Stimulated activated CD4-positive, alpha-beta T cell treated with anti-CD3 and anti-CD28 coated beads, Interleukin-4, amount 100 ng/mL, for 1 hour (primary cell): ENCODE results near the gene APH1B.

Experiments used
- DNase-seq: peaks from one replicate; pipeline ENCODE4 v3.0.0-alpha.2; 2020

The APH1B gene

DNA sequence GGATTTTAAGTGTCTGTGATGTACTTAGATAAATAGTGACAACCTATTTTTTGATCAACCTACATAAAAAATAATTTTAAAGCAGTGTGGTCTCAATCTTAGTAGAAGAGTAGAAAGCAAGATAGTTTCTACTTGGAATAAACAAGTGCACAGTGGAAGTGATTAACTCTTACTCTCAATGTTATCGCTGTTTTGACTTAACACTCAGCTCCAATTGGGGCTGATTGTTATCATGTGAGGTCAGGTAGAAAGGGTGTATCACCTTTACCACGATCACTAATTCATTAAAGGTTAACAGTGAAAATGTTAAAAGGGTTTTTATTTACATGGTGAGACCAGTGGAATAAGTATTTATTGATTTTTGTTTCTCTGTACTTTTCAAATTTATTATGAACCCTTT is 22.4 kb upstream of the APH1B start:
- no peak for DNase-seq

DNA sequence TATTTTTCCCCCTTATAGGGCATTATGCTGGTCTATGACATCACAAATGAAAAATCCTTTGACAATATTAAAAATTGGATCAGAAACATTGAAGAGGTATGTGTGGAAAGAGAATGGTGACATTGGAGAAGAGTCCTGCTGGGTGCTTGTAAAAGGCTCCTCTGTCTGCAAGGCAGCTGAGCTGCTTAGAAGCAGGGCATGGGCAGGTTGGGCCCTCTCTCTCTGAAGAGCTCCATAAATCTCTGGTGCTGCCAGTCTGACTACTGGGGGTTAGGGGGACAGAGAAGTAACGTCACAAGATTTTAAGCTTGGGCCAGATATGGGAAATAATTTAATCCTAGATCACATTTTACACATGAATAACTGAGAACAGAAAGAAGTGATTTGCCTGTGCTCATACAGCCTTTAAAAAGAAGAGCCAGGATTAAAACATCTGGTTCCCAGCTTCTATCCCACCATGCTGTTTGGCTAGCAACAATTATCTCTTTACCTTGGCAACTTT is 21.9 kb upstream of the APH1B start:
- DNase-seq: no peak

DNA sequence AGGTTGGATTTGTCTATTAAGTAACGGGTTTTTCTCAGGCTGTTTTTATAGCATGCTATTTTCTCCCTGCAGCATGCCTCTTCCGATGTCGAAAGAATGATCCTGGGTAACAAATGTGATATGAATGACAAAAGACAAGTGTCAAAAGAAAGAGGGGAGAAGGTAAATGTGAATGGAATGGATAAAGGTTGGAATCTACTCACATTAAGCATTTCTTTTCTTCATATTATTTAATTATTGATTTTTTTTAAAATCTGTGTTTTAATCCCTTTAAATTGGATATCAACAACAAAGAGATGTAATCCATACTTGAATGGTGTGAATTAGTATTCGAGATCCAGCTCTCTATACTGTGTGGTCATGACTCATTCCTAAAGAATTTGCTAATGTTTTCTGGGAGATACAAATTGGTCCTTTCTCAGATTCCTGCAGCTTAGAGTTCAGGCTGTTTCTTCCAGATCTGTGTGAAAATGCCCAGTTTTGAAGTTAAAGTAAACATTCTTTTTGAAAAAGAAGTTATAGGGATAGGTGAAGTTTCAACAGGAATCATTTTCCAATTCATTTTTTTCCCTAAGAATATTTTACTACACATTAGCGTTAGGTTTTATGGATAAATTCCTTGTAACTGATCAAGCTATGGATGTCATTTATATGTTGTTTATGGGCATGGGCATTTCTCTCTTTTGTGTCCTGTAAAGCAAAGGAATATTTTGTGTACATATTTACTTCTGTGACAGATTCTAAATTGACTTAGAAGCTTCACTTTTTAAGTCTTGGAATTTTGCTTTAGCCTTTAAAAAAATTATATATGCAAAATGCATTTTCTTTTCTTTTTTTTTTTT is 20.8 kb upstream of the APH1B start:
- DNase-seq: no peak

DNA sequence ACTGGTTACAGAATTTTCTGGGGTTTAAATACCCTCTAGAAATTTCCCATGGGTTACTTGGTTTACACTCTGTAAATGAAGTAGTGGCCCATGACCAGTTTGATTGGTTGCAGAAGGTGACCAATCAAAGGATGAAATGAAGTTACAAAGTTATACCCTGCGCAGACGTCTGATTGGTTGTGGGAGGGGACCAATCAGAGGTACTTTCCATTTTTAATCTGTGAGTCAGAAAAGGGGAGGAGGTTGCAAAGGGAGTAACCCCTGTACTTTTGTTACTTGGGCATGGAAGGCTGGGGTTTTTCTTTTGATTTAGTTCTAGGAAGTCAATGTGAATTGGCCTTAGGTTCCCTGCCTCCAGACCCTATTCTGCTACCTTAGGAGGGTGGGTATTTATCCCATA is 18.7 kb upstream of the APH1B start:
- no peak for DNase-seq

DNA sequence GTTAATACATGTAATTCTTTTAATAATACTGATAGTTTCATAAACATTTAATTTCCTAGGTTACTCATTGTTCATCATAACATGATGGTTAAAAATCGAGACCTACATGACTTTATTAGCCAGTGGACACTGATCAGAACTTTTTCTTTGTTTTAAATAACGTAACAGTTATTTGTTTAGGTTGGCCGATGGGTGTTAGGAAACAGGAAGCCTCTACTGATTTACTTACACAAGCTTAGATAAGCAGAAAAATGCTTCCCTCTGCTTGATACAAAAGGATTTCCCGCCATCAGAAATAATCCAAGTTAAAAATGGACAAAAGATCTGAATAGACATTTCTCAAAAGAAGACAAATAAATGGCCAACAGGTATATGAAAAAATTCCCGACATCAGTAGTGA is 16.6 kb upstream of the APH1B start:
- DNase-seq: no peak

DNA sequence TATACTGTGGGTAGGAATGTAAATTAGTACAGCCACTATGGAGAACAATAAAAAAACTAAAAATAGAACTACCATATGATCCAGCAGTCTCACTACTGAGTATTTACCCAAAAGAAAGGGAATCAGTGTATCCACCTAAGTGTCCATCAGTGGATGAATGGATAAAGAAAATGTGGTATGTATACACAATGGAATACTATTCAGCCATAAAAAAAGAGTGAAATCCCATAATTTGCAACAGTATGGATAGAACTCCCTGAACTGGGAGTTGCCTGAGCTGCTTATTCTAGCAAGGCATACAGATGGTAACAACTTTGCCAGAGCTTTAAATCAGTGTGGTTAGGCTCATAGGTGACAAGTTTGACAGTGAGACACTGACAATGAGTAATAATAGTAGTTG is 16.1 kb upstream of the APH1B start:
- DNase-seq: no peak

DNA sequence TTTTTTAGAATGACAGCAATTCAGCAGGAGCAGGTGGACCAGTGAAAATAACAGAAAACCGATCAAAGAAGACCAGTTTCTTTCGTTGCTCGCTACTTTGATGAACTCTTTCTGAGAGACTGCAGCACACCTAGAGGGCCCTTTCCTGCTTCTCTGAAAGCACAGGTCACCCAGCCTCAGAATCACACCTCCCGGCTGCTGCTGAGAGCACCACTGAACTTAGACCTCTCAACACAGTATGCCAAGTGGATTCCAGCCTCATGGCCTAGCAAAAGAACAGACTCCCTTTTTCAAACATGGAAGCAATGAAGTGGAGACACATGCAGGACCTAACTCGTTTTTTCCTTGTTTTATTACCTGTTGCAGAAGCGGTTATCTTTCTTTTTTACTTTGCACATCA is 13.9 kb upstream of the APH1B start:
- DNase-seq: no peak

DNA sequence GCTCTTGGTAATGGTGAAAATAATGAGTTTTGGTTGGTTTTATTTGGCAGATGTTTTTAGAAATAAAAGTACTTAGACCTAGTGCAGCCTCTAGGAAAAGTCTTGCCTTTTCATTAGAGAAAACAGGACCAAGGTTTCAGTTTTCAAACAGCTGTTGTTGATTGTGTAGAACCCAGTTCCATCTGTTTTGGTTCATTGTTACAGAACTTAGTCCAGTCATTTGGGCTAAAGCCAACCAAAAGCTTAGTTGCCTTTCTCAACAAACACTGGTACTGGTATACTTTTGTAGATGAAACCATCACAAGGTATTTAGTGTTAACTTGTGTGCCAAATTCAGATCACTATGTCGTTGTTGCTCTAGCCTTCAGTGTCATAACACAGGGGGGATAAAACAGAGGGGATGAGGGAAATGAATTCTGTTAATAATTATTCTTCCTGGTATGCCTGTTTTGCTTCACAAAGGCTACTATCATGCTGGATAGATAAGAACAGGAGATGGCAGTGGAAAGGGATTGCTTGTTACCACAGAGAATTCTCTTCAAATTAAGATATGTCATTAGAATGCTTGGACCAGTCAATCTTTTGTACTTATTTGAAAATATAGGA is 12.6 kb upstream of the APH1B start:
- no peak for DNase-seq

DNA sequence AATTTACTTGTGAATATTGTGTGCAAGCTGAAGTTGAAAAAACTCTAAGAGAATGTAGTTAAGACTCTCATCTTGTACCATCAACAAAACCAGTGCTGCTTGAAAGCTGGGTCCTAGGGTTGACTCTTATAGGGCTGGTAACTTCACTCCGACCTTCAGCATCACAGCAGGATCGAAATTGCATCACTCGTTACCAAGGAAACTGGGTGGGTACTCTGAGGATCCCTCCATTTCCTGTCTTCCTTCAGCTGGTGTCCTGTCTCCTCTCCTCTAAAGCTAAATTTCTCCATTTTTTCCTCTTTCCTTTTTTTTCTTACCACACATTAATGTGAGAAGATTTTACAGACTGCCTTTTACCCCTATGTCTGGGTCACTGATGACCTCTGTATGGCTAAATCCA is 3.0 kb upstream of the APH1B start:
- no peak for DNase-seq

DNA sequence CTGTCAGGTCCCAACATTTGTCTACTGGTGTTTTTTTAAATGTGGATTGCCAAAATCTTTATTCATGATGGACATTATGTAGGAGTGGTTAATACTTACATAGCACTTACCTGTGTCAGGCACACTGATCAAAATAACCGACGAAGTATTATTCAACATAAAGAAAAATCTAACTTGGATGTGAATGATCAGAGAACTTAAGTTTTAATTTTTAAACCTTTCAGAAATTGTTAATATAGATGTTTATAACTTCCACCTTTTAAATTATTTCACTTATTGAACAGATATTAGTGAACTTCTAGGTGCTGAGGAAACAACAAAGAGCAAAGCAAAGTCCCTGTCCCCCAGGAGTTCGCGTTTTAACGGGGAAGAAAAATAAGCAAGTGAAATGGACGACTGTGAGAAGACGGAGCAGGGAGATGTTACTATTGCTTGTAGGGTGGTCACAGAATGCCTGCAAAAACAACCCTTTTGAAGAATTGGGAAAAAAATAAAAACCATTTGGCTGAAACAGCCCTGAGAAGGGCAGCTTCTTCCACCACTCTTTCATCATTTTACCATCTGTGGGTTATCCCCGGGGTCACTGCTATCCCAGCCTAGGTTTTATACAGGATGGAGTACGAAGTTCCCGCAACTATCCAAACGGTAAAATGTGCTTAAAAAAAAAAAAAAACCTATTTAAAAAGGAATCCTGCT is 915 bp upstream of the APH1B start:
- no peak for DNase-seq

DNA sequence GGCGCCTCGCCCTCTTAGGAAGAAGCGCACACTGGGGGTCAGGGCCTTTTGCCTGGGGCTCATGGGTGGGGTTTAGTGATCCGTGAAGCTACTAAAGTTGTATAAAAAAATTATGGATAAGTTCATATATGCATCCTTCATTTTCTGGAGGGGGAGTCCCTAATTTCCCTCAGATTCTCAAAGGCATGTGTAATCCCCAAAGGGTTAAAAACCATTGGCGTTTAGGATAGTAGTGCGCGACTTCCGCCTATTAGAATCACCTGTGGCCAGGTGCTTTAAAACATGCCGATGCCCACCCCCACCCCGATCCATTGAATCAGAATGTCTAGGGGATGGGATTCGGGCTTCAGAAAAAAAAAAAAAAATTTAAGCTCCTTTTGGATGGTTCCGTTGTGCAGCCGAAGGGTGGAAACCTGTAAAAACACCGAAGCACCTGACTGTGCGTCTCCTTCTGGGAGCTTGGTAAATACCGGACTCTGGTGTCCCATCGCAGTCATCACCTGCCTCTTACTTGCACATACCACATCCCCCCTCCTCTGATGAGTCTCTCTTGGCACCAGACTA is 570 bp downstream of the APH1B start:
- DNase-seq: no peak

DNA sequence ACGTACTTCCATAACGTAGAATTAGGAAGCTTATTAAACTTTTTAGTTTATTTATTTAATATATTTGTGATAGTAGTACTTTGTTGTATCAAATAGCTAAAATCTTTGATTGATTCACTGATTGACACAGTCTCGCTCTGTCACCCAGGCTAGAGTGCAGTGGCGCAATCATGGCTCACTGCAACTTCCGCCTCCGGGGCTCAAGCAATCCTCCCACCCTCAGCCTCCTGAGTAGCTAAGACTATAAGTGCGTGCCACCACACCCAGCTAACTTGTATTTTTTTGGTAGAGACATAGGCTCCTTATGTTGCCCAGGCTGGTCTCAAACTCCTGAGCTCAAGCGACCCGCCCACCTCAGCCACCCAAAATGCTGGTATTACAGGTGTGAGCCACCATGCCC is 5.7 kb downstream of the APH1B start:
- DNase-seq: no peak

DNA sequence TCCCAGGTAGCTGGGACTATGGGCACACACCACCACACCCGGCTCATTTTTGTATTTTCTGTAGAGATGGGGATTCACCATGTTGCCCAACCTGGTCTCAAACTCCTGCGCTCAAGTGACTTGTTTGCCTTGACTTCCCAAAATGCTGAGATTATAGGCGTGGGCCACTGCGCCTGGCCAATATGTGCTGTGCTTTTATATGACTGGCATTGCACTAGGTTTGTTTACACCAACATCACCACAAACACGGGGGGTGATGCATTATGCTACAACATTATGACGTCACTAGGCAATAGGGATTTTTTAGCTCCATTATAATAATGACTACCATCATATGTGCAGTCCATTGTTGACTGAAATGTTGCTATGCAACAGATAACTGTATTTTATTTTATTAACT is 6.9 kb downstream of the APH1B start:
- no peak for DNase-seq

DNA sequence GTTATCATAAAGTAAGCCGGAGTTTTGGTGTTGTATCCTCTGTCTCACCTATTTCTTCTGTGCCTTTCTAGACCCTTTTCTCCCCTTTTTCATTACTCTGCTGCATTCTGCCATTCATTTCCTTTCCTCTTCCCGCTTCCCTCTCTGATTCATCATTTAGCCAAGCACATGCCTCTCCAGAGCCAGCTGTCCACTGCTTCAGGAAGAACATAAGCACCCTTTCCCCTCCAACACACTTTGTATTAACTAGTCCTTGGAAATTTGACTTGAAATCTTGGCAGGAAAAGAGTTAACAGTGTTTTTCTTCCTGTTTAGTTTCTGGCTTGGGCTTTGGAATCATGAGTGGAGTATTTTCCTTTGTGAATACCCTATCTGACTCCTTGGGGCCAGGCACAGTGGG is 9.7 kb downstream of the APH1B start:
- DNase-seq: no peak

DNA sequence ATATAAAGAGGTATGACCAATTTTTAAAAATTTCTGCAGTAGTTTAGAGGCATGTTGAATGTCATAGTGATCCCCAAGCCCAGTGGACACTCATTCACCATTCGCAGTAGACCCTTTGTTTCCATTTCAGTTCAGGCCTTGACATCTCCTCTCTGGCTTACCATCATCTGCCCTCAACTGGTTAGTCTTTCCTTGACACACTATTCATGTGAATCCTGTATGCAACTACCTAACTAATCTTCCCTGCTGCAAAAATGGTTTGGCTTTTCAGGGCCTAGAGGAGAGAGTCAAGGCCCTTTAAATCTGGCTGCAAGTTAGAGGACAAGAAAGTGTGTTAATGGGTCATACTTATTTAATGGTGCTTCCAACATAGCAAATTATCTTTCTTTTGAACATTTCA is 10.9 kb downstream of the APH1B start:
- no peak for DNase-seq

DNA sequence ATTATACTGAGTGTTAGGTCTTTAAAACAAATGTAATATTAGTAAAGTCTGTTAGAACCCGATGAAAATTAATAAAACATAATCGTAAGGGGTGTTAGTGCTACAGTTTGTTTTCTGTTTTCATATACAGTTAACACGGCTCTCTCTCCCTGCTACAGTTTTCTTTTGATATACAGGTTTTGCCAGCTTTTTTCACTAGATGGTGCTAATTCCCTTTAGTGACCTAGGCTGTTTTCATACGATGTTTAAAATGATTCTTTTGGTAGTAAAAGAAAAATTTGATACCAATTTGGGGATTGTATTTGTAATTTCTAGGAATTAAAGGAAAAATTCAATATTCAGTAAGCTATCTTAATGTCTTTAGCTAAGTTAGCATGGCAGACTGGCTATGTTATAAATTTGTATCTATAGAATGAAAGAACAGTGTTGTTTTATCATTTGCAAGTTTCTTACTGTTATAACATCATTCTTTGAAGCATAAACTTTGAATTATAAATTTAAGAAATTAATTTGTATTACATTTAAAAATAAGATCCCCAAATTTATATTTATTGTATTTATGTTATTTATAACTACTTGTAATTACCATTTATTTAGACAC is 11.5 kb downstream of the APH1B start:
- DNase-seq: no peak

DNA sequence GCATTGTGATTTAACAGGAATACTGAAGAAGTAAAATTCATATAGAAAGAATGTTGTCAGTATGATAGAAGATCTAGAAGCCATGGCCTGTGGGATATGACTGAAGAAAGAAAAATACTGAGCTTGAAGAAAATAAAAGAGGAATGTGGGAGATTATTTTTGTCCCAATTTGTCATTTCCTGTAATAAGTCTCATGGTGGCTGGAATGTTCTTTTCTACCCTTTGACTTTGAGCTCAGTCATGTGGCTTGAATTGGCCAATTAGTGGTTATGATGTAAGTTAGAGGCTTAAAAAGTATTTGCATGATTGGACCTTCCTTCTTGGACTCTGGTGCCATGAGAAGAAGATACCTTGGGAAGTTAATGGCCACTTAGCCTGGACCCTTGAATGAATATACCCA is 14.1 kb downstream of the APH1B start:
- DNase-seq: no peak

DNA sequence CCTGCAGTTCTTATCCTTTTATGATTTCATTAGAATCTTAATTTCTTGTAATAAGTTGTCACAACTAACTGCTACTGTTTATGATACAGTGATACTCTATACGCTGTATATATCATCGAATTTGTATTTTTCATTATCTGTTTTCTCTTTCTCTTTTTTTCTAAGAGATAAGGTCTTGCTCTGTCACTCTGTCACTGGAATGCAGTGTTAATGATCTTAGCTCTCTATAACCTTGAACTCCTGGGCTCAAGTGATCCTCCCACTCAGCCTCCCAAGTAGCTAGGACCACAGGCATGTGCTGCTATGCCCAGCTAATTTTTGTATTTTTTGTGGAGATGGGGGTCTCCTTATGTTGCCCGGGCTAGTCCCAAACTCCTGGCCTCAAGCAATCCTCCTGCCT is 14.8 kb downstream of the APH1B start:
- DNase-seq: no peak

DNA sequence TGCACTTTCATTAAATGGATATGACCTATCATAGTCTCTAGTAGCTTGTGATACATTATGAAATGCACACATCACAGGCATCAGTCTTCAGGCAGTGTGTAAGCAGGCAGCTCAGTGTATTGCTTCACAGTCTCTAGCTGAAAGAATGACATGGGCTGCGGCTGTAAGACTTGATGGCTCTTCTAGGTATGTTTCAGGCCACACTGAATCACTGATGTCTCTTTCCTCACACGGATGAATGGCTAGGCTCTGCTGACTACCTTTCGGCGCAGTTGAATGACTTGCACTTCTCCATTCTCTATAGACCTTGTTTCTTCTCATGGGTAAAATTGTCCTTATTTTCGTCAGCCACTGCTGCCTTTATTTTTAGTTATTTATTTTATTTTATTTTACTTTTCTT is 15.4 kb downstream of the APH1B start:
- DNase-seq: no peak

DNA sequence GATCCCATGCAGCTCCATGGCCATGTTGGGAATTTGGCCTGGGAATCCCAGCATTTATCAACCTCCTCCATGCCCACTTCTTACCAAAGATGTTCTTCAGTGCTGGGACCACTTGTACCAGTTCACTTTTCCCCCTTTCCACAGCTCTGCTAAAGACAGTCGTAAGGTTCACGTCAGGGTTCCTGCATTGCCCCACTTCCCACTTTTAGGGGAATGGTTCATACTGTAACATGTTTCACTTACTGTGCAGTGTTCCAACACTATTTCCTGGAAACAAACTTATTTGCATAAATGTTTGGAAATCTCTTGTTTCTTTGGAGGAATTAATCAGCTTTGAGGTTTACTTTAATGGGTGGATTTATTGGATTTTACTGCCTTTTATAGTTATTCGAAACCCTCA is 17.0 kb downstream of the APH1B start:
- no peak for DNase-seq

DNA sequence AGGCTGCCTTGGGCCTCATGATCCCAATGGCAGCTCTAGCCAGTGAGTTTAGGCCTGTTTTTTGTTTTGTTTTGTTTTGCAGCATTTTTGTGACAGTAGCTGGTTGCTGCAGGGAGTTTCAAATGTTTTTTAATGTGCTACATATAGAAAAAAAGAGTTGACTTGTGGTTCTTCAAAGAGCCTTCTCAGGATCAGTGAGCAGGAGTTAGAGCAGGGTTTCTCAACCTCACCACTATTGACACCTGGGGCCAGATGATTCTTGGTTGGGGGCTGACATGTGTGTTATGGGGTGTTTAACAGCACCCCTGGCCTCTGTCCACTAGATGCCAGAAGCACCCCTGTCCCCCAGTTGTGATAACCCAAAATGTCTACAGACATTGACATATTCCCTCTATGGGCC is 17.9 kb downstream of the APH1B start:
- no peak for DNase-seq

DNA sequence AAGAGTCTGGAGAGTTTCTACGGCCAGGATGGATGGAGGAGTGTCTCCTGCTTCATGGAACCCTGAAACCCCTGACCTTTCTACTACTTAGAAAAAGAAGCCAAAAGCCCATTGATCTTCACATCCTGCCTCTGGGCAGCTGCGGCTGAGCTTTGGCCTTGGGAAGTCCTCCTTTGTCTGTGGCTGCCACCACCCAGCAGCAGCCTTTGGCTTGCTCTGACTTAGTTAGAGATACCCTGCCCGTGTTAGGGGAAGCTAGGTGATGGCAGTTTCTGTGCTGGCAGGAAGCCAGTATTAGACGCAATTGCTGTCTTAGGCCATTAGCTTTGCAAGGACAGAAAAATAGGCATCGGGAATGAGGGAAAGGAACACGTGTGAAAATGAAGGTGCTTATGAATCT is 18.8 kb downstream of the APH1B start:
- DNase-seq: no peak

DNA sequence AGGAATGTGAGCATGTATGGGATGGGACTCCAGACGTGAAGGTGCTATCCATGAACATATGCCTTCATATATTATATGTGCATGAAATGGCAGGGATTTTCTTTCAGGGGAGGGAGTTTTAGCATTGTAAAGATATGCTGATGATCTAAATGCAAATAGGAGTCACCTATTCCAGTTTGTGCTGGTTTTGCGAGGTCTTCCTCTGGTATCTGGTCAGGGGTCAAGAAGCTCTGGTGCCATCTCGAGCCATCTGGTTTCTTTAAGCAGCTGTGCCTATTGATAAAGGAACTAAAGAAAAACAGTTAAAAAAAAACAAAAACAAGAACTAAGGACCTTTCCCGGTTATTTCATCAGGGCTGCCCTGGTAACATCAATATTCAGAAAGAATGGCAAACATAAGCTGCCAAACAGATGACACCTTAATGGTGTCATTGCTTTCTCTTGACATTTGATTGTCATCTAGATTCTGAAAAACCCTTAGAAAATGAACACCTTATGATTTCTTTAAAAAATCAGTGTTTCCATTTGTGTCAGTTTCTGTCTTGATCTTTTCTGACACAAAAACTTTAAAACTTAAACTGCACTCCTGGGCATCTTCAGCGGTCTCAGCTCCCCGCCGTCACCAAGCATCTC is 22.7 kb downstream of the APH1B start:
- DNase-seq: no peak
